Measurements from ENCODE around the gene EDA. TPM values are rescaled to one million over a fixed set of nuclear protein-coding genes. Genes with fewer than 3 reads are reported as not detected.
"Not testable (repeated sequence)": the region's sequence is repeated elsewhere in the genome, so short reads cannot be mapped to it uniquely, and the experiment has no call there.

The EDA gene
- total RNA-seq, 4 donors from 2014 or later, result 2.8 to 11.7 (median 7.1) TPM

GRCh38 chrX:69996113-69996468 is 380.2 kb downstream of the EDA start:
- Histone ChIP-seq H3K27me3 (no peaks in the 10 kb centered on the region), H3K27ac (peak overlapping the region in 3 of 4 donors; percentile 23 to 54 (median 41)), H3K4me3 (no peak overlapping the region), H3K4me1 (peaks cover 0 to 26% (median 0%) of the 10 kb centered on the region in 3 donors), H3K9me3 (no peaks in the 10 kb centered on the region), H3K36me3 (no peaks in the 10 kb centered on the region)
- TF ChIP-seq CTCF (IDR thresholded peaks at IDR 0.05) (no peak), POLR2A (IDR thresholded peaks at IDR 0.05) (no peak), EP300 (IDR thresholded peaks at IDR 0.05) (no peak)
- ATAC-seq, result no peak

- not testable (repeated sequence) for H3K4me3 ChIP-seq, H3K36me3 ChIP-seq, H3K27ac ChIP-seq, ATAC-seq, H3K9me3 ChIP-seq, H3K27me3 ChIP-seq
- H3K4me1 ChIP-seq, result peaks cover 0 to 16% (median 0%) of the 10 kb centered on the region in 3 donors
Observed at GRCh38 chrX:69998299-69998698, 382.4 kb downstream of the EDA start.

- TF ChIP-seq CTCF (IDR thresholded peaks at IDR 0.05) (no peak), POLR2A (IDR thresholded peaks at IDR 0.05) (no peak), POLR2AphosphoS5 (IDR thresholded peaks at IDR 0.05) (no peak), EP300 (IDR thresholded peaks at IDR 0.05) (no peak)
- H3K4me1 ChIP-seq, result no peaks in the 10 kb centered on the region
- no peaks in the 10 kb centered on the region for H3K27me3 ChIP-seq
- peak overlapping the region in 1 of 4 donors; percentile 27 for H3K27ac ChIP-seq
- 40 to 74% methylated on average over 1 to 2 of the region's 2 CpGs for WGBS, 2 donors (ENCODE audit: low coverage in 1 of 2)
- no peak for ATAC-seq
- no peak overlapping the region for H3K4me3 ChIP-seq
- no peaks in the 10 kb centered on the region for H3K9me3 ChIP-seq
- no peaks in the 10 kb centered on the region for H3K36me3 ChIP-seq
Observed at GRCh38 chrX:70001269-70001668, 385.4 kb downstream of the EDA start.

GRCh38 chrX:70001708-70002341 is 385.9 kb downstream of the EDA start:
- H3K27ac ChIP-seq, result peak overlapping the region in 2 of 4 donors; percentile 27 to 37
- WGBS, 2 donors (ENCODE audit: low coverage in 1 of 2), result 49 to 63% methylated on average over 2 to 3 of the region's 3 CpGs
- TF ChIP-seq POLR2A (IDR thresholded peaks at IDR 0.05) (no peak), POLR2AphosphoS5 (IDR thresholded peaks at IDR 0.05) (no peak), CTCF (IDR thresholded peaks at IDR 0.05) (no peak), EP300 (IDR thresholded peaks at IDR 0.05) (no peak)
- H3K4me3 ChIP-seq, result no peak overlapping the region
- no peaks in the 10 kb centered on the region for H3K27me3 ChIP-seq
- no peaks in the 10 kb centered on the region for H3K4me1 ChIP-seq
- ATAC-seq, result no peak
- no peaks in the 10 kb centered on the region for H3K9me3 ChIP-seq
- H3K36me3 ChIP-seq, result no peaks in the 10 kb centered on the region

DNA sequence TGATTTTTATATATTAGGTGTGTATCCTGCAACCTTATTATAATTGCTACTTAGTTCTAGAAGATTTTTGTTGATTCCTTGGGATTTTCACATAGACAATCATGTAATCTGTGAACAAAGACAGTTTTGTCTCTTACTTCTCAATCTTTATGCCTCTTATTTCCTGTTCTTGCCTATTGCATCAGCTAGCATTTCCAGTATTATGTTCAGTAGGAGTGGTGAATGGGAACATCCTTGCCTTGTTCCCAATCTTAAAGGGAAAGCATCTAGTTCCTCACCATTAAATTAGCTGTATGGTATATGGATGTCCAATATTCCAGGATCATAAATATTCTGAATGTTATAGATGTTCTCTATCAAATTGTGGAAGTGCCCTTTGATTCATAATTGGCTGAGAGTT is 392.0 kb downstream of the EDA start:
- H3K9me3 ChIP-seq, result no peaks in the 10 kb centered on the region
- peaks cover 0 to 4% (median 0%) of the 10 kb centered on the region in 3 donors for H3K4me1 ChIP-seq
- no peak overlapping the region for H3K4me3 ChIP-seq
- H3K27me3 ChIP-seq, result no peaks in the 10 kb centered on the region
- H3K27ac ChIP-seq, result no peak overlapping the region
- no peaks in the 10 kb centered on the region for H3K36me3 ChIP-seq
- ATAC-seq, result no peak
- TF ChIP-seq POLR2AphosphoS5 (IDR thresholded peaks at IDR 0.05) (no peak), EP300 (IDR thresholded peaks at IDR 0.05) (no peak), CTCF (IDR thresholded peaks at IDR 0.05) (no peak), POLR2A (IDR thresholded peaks at IDR 0.05) (no peak)
